Testis (tissue), 3 donors: ENCODE results near the gene RRAD. TPM values are rescaled to one million over a fixed set of nuclear protein-coding genes. Genes with fewer than 3 reads are reported as not detected.

ENCODE experiments used
- DNase-seq: peaks from one replicate; pipeline ENCODE4 v3.0.0-alpha.2; 2019
- H3K27ac ChIP-seq, 2 donors: fragments of 200-600 bp; sonication (generic); one replicate each; pipeline ENCODE4 v1.5.1; 2019
- H3K27me3 ChIP-seq: fragments of 200-600 bp; sonication (generic); one replicate; pipeline ENCODE4 v1.5.1; 2019
- H3K36me3 ChIP-seq: fragments of 200-600 bp; sonication (generic); one replicate; pipeline ENCODE4 v1.5.1; 2017; ENCODE audit warnings: low read depth; ENCODE audit errors: missing control alignments
- H3K4me1 ChIP-seq: fragments of 200-600 bp; sonication (generic); one replicate; pipeline ENCODE4 v1.5.1; 2019
- H3K4me3 ChIP-seq, 2 donors: fragments of 200-600 bp; sonication (generic); one replicate each; pipeline ENCODE4 v1.5.1; 2017 to 2019
- H3K9me3 ChIP-seq: fragments of 200-600 bp; sonication (generic); one replicate; pipeline ENCODE4 v1.5.1; 2017
- POLR2A ChIP-seq: fragments of 450-650 bp; IDR thresholded peaks from one replicate; pipeline ENCODE4 v1.6.1; 2017; ENCODE audit warnings: antibody characterized with exemption, mild to moderate bottlenecking, moderate library complexity
- WGBS, 2 donors: methylation state at CpG; one replicate each; pipeline ENCODE4 v1.1.5; 2018; 5-methylcytosine and 5-hydroxymethylcytosine counted together
- intact Hi-C: fragments of 100-400 bp; cut with DNase I; formaldehyde crosslinking; loops from one replicate; pipeline ENCODE4 v1.15.1; 2023; ENCODE audit warnings: low total_unique reads
- polyA plus RNA-seq: library from polyadenylated mRNA; stranded (reverse); fragments of 350-450 nt; fragmentation: Illumina TruSeq; extraction: RNeasy Lipid Tissue Mini Kit (QIAGEN cat#74804); gene quantifications from one replicate; pipeline ENCODE4 v1.2.3, GENCODE V29; 2014; ENCODE audit warnings: low read depth, low replicate concordance; ENCODE audit not compliant: insufficient read depth
- total RNA-seq, 2 donors: library from RNA; depleted of rRNA; stranded (reverse); fragments of >200 nt; gene quantifications; one replicate each; pipeline ENCODE4 v1.2.3, GENCODE V29; 2016
- TF ChIP-seq, protein P1 (sequence below), 3 experiments: fragments of 450-650 bp in 2 of 3; fragments of 200-600 bp in 1 of 3; sonication (generic) in 1 of 3; IDR thresholded peaks; one replicate each; pipeline ENCODE4 v1.5.1; 2016 to 2019; ENCODE audit warnings: antibody characterized with exemption in 3 of 3, mild to moderate bottlenecking in 2 of 3, moderate library complexity in 1 of 3

Gene RRAD
- total and polyA plus RNA-seq, 3 donors from 2014 or later = 9.1 to 19.4 (median 12.4) TPM

DNA sequence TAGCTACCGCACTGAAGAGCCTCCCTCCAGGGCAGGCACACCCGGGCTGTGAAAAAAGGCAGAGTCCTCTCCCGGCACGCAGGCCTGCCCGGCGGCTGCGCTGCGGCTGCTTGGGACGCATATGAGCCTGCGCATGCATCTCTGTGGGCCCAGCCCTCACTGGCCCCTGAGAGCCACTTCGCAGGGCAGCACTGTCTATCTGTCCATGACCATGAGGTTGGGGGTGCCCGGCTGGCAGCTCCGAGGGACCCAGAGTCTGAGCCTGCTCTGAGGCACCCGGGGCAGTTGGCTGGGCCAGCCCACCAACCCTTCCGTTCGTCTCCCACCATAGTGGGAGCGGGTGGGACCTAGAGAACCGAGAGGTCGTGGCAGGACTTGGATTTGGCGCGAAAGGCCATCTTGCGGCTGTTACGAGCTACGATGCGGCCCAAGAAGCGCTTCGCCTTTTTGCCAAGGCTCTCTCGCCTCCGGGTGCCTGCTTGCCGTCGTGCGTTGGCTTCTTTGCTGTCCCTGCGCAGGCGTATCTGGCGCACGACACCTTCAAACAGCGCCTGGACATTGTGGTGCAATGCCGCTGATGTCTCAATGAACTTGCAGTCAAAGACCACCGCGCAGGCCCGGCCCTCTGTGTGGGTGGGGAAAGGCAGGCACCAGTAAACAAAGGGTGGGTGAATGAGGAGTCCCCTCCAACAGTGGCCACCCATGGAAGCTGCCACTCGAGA lies 3.4 kb downstream of the RRAD start:
- Histone ChIP-seq H3K4me3 (peak overlapping the region in 1 of 2 donors; percentile 29), H3K4me1 (peaks cover 39% of the 10 kb centered on the region), H3K36me3 (no peaks in the 10 kb centered on the region), H3K27ac (peak overlapping the region in 1 of 2 donors; percentile 36), H3K9me3 (no peaks in the 10 kb centered on the region), H3K27me3 (no peaks in the 10 kb centered on the region)
- 72 to 80% methylated on average over 33 to 42 of the region's 42 CpGs for WGBS, 2 donors
- intact Hi-C loops = no loop called here
- DNase-seq = no peak
- TF ChIP-seq POLR2A = no peak
- TF ChIP-seq, protein P1, sequence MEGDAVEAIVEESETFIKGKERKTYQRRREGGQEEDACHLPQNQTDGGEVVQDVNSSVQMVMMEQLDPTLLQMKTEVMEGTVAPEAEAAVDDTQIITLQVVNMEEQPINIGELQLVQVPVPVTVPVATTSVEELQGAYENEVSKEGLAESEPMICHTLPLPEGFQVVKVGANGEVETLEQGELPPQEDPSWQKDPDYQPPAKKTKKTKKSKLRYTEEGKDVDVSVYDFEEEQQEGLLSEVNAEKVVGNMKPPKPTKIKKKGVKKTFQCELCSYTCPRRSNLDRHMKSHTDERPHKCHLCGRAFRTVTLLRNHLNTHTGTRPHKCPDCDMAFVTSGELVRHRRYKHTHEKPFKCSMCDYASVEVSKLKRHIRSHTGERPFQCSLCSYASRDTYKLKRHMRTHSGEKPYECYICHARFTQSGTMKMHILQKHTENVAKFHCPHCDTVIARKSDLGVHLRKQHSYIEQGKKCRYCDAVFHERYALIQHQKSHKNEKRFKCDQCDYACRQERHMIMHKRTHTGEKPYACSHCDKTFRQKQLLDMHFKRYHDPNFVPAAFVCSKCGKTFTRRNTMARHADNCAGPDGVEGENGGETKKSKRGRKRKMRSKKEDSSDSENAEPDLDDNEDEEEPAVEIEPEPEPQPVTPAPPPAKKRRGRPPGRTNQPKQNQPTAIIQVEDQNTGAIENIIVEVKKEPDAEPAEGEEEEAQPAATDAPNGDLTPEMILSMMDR (IDR thresholded peaks at IDR 0.05) = no peak

DNA sequence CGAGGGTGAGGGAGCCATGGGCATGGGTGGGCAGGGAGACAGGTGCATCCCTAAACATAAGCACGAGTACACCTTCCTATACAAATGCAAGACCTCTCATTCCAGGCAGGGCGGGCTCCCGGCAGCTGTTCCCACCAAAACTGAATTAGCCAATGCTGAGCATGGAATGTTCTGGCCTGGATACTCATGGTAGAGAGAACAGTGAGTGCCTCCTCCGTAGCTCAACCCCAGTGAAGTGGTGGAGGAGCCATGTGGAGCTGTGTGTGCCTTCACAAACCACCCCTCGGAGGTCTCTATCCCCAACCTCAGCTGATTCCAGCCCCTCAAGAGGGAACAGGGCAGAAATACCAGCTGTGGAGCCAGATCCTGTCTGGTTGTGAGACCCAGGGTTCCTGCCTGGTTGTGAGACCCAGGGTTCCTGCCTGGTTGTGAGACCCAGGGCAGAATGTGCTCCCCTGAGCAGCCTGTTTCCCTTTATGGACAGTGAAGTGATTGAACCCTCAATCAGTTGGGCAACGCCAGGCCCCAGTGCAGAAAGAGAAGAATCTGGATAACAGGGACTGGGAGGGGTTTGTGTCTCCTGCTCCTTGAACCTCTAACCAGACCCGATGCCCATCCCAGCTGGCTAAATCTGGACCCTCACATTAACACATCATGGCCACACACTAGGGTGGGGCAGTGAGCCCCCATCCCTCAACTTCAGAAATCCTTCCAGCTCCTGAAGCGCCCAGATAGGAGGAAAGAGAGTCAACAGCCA lies 4.2 kb downstream of the RRAD start:
- peaks cover 37% of the 10 kb centered on the region for H3K4me1 ChIP-seq
- H3K36me3 ChIP-seq = no peaks in the 10 kb centered on the region
- DNase-seq = no peak
- H3K27ac ChIP-seq = peak overlapping the region; percentile 31 to 36
- 62 to 69% methylated on average over 6 to 8 of the region's 9 CpGs for WGBS, 2 donors
- H3K27me3 ChIP-seq = no peaks in the 10 kb centered on the region
- intact Hi-C loops = no loop called here
- H3K9me3 ChIP-seq = no peaks in the 10 kb centered on the region
- TF ChIP-seq, protein P1 (IDR thresholded peaks at IDR 0.05) = no peak
- TF ChIP-seq POLR2A = no peak
- H3K4me3 ChIP-seq = peak overlapping the region in 1 of 2 donors; percentile 29

DNA sequence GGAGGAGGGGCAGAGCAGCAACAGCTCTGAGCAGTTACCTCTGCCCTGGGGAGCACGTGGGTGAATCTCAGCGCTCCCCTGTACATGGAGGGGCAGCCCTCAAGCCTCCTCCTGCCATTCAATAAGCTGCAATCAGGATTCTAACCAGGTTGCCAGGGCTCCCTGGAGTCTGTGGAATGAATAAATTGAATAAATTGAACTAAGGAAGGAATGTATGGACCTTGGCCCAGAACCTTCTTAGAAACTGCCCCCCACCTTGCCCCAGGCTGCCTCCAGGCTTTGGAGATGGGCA lies 5.1 kb downstream of the RRAD start:
- H3K9me3 ChIP-seq = no peaks in the 10 kb centered on the region
- TF ChIP-seq POLR2A = no peak
- TF ChIP-seq, protein P1 (IDR thresholded peaks at IDR 0.05) = no peak
- DNase-seq = no peak
- intact Hi-C loops = no loop called here
- 68 to 78% methylated on average over 2 of the region's 2 CpGs for WGBS, 2 donors
- peaks cover 29% of the 10 kb centered on the region for H3K4me1 ChIP-seq
- no peaks in the 10 kb centered on the region for H3K27me3 ChIP-seq
- no peak overlapping the region for H3K4me3 ChIP-seq
- no peaks in the 10 kb centered on the region for H3K36me3 ChIP-seq
- no peak overlapping the region for H3K27ac ChIP-seq

DNA sequence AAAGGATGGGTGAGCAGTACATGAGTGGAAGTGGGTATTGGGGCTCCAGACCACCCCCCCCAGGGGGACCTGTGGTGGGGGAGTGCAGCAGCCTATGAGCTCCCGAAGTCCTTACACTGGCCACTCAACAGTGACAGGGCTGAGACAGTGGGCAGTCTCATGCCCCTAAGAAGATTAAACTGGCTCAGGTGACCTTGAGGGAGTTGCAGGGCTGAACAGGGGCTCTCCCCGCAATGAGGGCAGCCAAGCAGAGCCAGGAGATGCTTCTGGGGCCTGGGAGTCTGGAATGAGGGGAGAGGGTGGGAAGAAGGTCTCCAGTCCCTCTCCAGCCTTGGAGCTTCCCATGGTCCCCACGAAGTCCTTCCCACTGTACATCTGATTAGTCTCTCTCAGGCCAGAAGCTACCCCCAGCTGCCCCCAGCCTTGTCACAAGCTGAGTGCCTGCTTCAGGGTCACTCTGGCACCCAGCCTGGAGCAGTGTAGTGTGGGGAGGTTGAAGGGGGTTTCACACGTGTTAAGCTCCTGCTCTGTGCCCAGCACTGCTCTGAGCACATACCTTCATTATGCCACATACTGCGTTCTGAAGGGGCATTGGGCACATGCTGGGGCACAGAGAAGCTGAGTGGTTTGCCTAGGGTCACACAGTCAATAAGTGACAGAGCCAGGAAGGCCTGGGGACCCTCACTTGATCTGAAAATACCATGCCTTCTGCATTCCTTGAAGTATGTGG lies 5.6 kb downstream of the RRAD start:
- no peak for TF ChIP-seq POLR2A
- TF ChIP-seq, protein P1 (IDR thresholded peaks at IDR 0.05) = no peak
- Histone ChIP-seq H3K4me1 (peaks cover 27% of the 10 kb centered on the region), H3K4me3 (no peak overlapping the region), H3K27ac (no peak overlapping the region), H3K27me3 (no peaks in the 10 kb centered on the region), H3K9me3 (no peaks in the 10 kb centered on the region), H3K36me3 (no peaks in the 10 kb centered on the region)
- no peak for DNase-seq
- intact Hi-C loops = no loop called here
- 46 to 58% methylated on average over 2 to 5 of the region's 5 CpGs for WGBS, 2 donors
